ENCODE results near the gene SUCO. TPM values are rescaled to one million over a fixed set of nuclear protein-coding genes. Genes with fewer than 3 reads are reported as not detected.

Gene SUCO
- total RNA-seq, 2 donors from 2014 or later: 86.9 to 95.8 TPM

DNA sequence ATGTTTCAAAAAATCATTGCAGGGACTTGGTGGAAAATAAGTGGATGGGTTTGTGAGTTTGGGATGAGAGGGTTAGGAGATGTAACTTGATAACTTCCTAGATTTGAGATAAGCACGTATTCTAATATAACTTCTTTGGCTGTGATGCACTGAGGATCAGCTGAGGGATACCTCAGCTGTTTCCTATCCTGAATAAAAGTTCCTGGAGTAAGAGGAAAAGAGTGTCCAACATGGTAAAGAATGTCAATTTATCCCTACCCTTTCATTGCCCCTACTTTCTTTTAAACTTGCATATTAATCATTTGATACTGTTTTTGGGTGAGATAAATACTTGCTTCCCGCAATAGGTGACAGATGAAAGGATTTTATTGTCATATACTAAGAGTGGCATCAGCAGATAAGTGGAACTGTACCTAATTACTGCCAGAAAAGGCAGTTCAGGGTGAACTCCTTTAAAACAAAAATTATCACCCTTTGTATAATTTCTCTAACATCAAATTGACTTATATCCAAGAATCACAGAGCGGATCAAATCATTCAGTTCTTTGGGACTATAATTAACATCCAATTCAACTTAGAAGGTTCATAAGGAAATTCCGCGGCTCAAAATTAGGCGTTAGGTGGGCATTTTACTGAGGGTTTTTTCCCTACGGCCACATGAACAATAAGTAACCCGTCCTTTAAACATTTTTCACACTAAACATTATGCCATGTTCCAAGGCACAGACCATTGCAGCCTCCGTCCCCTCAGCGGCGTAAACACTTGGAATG lies 1.4 kb upstream of the SUCO start:
- peak overlapping the region; percentile 100 for H3K4me3 Mint-ChIP-seq
- H3K27me3 Mint-ChIP-seq: peaks cover 14% of the 10 kb centered on the region
- DNase-seq (no peak), ATAC-seq (no peak)
- no peaks in the 10 kb centered on the region for H3K9me3 ChIP-seq (ENCODE audit: control insufficient read depth, low read length, poor library complexity, severe bottlenecking)
- H3K36me3 Mint-ChIP-seq (ENCODE audit: low read depth): peaks cover 11% of the 10 kb centered on the region
- H3K4me1 Mint-ChIP-seq: peaks cover 43% of the 10 kb centered on the region
- peak overlapping the region; percentile 99 for H3K27ac Mint-ChIP-seq

DNA sequence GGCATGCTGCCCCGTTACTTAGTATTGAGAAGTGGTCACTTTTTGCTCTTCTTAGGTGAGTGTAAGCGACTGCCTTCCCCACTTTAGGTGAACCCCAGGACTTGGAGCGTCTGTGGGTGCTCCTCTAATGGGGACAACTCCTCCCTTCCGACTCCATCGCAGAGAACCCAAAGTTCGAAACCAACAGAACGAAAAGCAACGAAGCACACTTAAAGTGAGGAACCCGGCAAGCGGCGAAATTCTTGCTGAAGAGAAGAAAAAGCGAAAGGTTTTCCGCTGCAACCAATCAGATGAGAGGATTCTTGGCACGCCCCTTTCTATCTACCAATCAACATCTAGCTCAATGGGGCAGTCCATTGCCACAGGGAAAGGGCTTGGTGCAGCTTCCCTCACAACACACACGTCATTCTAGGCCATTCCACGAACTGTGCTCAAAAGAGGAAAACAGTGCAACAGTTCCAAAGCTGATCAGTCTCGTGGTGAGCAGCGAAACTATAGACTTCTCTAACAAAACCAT lies 709 bp upstream of the SUCO start:
- peak; percentile 57 to 80 (median 76) for DNase-seq
- Mint-ChIP-seq H3K27me3 (peaks cover 14% of the 10 kb centered on the region), H3K36me3 (ENCODE audit: low read depth) (peaks cover 11% of the 10 kb centered on the region), H3K4me1 (peaks cover 43% of the 10 kb centered on the region), H3K27ac (peak overlapping the region; percentile 99), H3K4me3 (peak overlapping the region; percentile 100)
- peak; percentile 75 for ATAC-seq
- no peaks in the 10 kb centered on the region for H3K9me3 ChIP-seq (ENCODE audit: control insufficient read depth, low read length, poor library complexity, severe bottlenecking)

DNA sequence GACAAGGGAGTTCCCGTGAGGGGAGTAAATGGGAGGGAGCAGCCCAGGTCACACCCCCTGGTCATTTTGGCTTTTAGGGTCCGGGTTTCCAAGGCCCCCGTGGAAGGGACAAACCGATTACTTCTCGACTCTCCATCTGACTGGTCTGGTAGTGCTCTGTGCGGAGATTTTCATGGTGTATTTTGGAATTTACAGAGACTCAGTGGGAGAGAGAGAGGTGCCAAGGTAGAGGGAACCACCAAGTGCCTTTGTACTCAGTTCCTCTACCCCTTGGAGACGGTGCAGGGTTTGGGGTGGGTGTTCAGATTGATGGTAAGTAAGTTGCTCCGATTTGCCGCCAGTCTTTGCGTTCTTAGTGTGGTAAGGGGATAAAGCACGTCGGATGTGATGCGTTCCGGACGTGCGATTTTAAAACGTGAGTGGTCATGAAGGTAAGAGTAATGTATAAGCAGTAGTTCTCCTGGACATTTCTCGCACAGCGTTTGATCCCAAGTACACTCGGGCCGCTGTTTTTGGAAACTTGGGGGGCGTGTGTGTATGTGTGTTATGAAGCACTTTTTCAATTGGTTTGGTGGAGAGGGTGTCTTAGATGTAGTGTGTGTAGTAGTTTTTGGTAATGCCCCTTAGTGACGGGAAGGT lies 682 bp downstream of the SUCO start:
- peaks cover 14% of the 10 kb centered on the region for H3K36me3 Mint-ChIP-seq (ENCODE audit: low read depth)
- H3K27ac Mint-ChIP-seq: peak overlapping the region; percentile 99
- peak; percentile 0 for ATAC-seq
- H3K4me1 Mint-ChIP-seq: peaks cover 51% of the 10 kb centered on the region
- DNase-seq: peak in 2 of 3 donors; percentile 7 to 21
- H3K4me3 Mint-ChIP-seq: peak overlapping the region; percentile 100
- H3K27me3 Mint-ChIP-seq: peaks cover 11% of the 10 kb centered on the region
- H3K9me3 ChIP-seq (ENCODE audit: control insufficient read depth, low read length, poor library complexity, severe bottlenecking): no peaks in the 10 kb centered on the region

DNA sequence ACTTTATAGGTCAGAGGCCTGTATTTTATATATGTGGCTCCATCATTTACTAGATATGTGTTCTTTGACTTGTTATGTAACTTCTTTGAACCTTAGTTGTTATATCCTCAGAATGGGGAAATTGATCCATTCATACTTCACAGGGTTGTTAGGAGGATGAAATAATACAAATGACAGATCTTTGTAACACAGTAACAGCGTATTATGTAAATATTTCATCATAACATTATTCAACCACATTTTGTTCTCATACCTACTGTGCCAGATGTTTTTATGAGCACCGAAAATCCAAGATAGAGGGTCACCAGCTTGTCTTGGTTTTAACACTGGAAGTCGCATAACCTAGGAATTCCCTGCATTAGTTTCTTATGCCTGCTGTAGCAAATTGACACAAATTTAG lies 3.3 kb downstream of the SUCO start:
- ATAC-seq (no peak), DNase-seq (no peak)
- Mint-ChIP-seq H3K27ac (peak overlapping the region; percentile 99), H3K36me3 (ENCODE audit: low read depth) (peaks cover 14% of the 10 kb centered on the region), H3K4me3 (no peak overlapping the region), H3K4me1 (peaks cover 60% of the 10 kb centered on the region), H3K27me3 (no peaks in the 10 kb centered on the region)
- H3K9me3 ChIP-seq (ENCODE audit: control insufficient read depth, low read length, poor library complexity, severe bottlenecking): no peaks in the 10 kb centered on the region

DNA sequence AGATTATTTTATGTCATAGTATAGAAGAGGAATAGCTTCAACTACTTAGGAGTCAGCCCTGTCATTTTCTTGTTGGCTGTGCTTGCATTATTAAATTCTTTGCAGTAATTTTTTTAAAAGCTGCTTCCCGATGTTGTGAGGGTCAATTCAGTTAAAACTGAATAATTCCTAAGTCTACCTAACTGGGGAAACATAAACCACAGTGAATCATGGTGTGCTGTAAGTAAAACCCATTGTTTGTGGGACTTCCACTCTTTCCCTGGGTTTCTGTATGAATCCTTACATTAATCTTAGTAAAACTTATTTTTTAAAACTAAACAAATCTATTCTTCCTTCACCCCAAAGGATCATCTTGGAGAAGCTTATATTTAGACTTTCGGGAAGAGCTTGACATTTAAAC lies 4.4 kb downstream of the SUCO start:
- no peak overlapping the region for H3K4me3 Mint-ChIP-seq
- H3K36me3 Mint-ChIP-seq (ENCODE audit: low read depth): peaks cover 14% of the 10 kb centered on the region
- H3K27ac Mint-ChIP-seq: no peak overlapping the region
- no peak for DNase-seq
- H3K9me3 ChIP-seq (ENCODE audit: control insufficient read depth, low read length, poor library complexity, severe bottlenecking): no peaks in the 10 kb centered on the region
- H3K27me3 Mint-ChIP-seq: no peaks in the 10 kb centered on the region
- peaks cover 58% of the 10 kb centered on the region for H3K4me1 Mint-ChIP-seq
- ATAC-seq: no peak

DNA sequence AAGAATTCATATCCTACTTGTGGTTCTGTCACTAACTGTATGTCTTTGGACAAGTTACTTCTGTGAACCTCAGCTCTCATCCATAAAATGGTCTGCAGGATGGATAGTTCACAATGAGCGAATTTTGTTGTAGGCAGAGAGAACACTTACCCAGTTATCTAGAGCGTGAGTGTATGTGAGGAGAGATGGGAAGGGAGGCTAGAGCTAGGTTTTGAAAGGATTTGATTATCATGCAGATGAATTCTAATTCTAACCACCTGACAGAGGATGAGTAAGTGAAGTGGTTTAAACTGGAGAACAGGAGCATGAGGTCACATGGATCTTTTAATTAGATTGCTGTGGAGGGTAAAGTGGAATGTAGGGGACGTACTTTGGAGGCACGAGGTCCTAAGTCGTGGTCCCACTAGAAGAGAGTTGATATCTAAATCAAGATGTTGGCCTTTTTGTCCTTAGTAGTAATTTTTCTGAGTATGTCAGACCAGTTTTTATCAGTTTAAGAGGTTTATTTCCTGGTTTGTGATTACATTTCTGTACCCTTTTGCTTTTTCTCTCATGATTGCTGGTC lies 5.0 kb downstream of the SUCO start:
- H3K9me3 ChIP-seq (ENCODE audit: control insufficient read depth, low read length, poor library complexity, severe bottlenecking): no peaks in the 10 kb centered on the region
- ATAC-seq: no peak
- DNase-seq: no peak
- no peak overlapping the region for H3K27ac Mint-ChIP-seq
- H3K27me3 Mint-ChIP-seq: no peaks in the 10 kb centered on the region
- H3K36me3 Mint-ChIP-seq (ENCODE audit: low read depth): peaks cover 12% of the 10 kb centered on the region
- peaks cover 62% of the 10 kb centered on the region for H3K4me1 Mint-ChIP-seq
- no peak overlapping the region for H3K4me3 Mint-ChIP-seq

DNA sequence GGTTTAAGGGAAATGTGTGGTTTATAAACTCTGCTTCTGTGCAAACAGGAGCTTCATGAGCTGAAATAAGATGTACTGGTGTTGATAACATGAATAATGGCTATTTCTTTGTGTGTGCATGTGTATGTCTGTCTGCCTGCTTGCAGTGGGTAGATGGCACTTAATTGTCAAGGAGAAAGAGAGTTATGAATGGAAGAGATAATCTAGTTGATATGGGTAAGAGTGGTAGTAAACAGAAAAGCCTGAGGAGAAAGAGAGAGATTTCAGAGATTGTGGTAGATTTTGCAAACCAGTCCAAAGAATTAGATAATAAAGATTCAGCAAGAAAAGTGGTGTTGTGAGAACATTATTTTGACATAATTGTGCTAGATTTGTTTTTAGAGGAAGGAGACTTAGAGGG lies 7.7 kb downstream of the SUCO start:
- Mint-ChIP-seq H3K27me3 (no peaks in the 10 kb centered on the region), H3K36me3 (ENCODE audit: low read depth) (peaks cover 5% of the 10 kb centered on the region), H3K4me3 (peak overlapping the region; percentile 25), H3K27ac (no peak overlapping the region), H3K4me1 (peaks cover 47% of the 10 kb centered on the region)
- ATAC-seq (no peak), DNase-seq (no peak)
- no peaks in the 10 kb centered on the region for H3K9me3 ChIP-seq (ENCODE audit: control insufficient read depth, low read length, poor library complexity, severe bottlenecking)

DNA sequence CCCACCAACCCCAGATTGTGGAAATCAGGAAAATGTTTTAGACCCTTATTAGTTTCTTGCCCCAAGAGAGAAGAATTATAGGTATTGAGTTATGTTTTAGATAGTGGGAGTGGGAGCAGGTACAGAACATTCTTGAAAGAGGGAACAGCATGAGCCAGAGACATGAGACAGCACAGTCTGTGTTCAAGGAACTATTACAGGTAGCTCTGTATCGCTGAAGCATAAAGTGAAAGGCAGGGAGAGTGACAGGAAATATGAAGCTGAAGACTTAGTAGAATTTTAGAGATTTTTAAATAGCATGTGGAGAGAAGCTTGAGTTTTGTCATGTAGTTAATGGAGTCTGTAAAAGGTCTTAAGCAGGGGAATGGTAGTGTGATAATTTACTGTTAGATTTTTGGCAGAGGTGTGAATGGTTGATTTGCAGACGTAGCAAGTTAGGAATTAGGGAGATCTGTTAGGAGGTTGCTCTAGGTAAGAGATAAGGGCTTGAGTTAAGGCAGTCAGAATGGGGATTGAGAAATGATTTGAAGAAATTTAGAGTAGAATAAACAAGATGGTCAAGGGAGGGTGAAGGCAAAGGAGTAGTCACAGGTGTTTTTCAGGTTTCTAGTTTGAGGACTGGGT lies 11.6 kb downstream of the SUCO start:
- peaks cover 51% of the 10 kb centered on the region for H3K4me1 Mint-ChIP-seq
- H3K9me3 ChIP-seq (ENCODE audit: control insufficient read depth, low read length, poor library complexity, severe bottlenecking): no peaks in the 10 kb centered on the region
- H3K27me3 Mint-ChIP-seq: no peaks in the 10 kb centered on the region
- ATAC-seq (peak; percentile 35), DNase-seq (no peak)
- H3K27ac Mint-ChIP-seq: no peak overlapping the region
- no peak overlapping the region for H3K4me3 Mint-ChIP-seq
- H3K36me3 Mint-ChIP-seq (ENCODE audit: low read depth): peaks cover 4% of the 10 kb centered on the region

DNA sequence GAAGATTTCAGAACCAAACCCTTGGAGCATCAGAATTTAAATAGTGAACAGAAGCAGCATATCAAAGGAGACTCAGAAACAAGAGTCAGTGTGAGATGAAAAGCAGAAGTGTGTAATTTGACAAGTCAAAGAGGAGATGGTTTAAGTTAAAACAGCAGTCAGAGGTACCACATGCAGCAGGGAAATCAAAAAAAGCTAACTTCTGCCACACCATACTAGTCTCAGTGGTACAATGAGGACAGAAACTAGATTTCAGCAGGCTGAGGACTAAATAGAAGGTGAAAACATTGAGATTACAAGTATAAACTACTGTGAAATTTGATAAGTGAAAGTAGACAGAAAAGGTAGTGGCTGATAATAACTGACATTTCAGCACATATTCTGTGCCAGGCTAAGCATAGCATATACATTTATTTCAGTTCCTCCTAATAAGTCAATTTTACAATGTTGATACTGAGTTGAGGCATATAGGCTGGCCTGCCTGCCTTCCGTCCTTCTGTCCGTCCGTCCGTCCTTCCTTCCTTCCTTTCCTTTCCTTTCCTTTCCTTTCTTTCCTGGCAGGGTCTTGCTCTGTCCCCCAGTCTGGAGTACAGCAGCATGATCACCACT lies 12.6 kb downstream of the SUCO start:
- Mint-ChIP-seq H3K4me1 (peaks cover 53% of the 10 kb centered on the region), H3K27ac (no peak overlapping the region), H3K36me3 (ENCODE audit: low read depth) (peaks cover 4% of the 10 kb centered on the region), H3K4me3 (no peak overlapping the region), H3K27me3 (no peaks in the 10 kb centered on the region)
- peak; percentile 30 for ATAC-seq
- no peak for DNase-seq
- H3K9me3 ChIP-seq (ENCODE audit: control insufficient read depth, low read length, poor library complexity, severe bottlenecking): no peaks in the 10 kb centered on the region

DNA sequence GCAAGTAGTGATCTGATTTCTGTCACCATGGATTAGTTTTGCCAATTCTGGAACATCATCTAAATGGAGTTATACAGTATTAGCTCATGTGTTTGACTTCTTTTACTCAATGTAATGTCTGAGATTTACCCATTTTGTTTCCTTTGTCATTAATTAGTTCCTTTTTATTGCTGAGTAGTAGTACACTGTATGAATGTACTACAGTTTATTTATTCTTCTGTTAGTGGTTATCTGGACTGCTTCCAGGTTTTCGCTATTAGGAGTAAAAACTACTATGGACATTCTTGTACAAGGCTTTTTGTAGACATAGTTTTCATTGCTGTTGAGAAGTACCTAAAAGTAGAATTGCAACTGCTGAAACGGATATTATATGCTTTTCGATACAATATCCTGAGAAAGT lies 14.1 kb downstream of the SUCO start:
- no peak overlapping the region for H3K27ac Mint-ChIP-seq
- peaks cover 4% of the 10 kb centered on the region for H3K36me3 Mint-ChIP-seq (ENCODE audit: low read depth)
- no peak overlapping the region for H3K4me3 Mint-ChIP-seq
- H3K4me1 Mint-ChIP-seq: peaks cover 45% of the 10 kb centered on the region
- no peak for DNase-seq
- H3K27me3 Mint-ChIP-seq: no peaks in the 10 kb centered on the region
- ATAC-seq: no peak
- no peaks in the 10 kb centered on the region for H3K9me3 ChIP-seq (ENCODE audit: control insufficient read depth, low read length, poor library complexity, severe bottlenecking)

DNA sequence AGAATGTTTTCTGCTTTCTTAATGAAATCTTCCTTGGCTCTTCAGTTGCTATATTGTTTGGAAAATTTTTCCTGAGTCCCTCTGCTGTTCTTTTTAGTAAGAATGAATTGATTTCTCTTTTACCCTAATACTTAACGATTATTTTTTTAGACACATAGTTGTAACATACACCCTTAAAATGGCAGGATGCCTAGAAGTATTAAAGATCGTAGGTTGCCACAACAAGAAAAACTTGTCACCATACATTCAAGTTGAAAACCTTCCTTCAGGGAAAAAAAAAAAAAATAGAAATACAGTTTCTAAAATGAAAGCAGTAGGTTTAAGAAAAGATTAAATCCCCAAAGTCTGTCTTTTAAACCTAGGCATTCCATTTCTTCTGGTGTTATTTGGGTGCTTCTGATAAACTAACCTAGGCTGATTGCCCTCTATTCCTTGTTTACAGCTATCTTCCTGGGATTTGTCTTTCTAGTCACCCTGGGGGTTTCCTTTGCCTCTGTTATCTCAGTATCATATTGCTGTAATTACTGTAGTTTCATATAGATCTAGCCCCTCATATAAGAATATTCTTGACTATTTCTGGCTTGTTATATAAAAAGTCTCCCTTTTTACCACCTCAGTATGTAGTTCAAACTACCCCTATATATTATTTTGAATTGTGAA lies 16.8 kb downstream of the SUCO start:
- no peak overlapping the region for H3K27ac Mint-ChIP-seq
- H3K4me1 Mint-ChIP-seq: peaks cover 32% of the 10 kb centered on the region
- H3K36me3 Mint-ChIP-seq (ENCODE audit: low read depth): peaks cover 4% of the 10 kb centered on the region

DNA sequence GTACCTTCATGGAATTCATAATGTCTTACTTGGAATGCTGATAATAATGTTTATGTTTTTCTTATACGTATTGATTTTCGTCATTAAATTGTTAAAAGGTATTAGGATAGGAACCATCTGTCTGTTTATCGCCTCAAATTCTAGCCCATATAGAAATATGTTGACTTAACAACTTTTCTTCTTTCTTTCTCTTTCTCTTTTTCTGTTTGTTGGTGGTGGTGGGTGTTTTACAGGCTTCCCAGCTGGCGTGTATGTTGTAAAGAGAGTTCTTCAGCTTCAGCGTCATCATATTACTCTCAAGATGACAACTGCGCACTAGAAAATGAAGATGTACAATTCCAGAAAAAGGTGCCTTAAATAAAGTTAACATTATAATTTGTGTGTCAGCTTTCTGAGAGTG lies 18.3 kb downstream of the SUCO start:
- ATAC-seq: no peak
- Mint-ChIP-seq H3K4me3 (no peak overlapping the region), H3K27me3 (no peaks in the 10 kb centered on the region), H3K27ac (peak overlapping the region; percentile 9), H3K4me1 (peaks cover 39% of the 10 kb centered on the region), H3K36me3 (ENCODE audit: low read depth) (peaks cover 9% of the 10 kb centered on the region)
- H3K9me3 ChIP-seq (ENCODE audit: control insufficient read depth, low read length, poor library complexity, severe bottlenecking): no peaks in the 10 kb centered on the region
- no peak for DNase-seq

More for the DNA sequence above, 16.8 kb downstream of the SUCO start:
- DNase-seq (no peak), ATAC-seq (no peak)
- Mint-ChIP-seq H3K27me3 (no peaks in the 10 kb centered on the region), H3K4me3 (peak overlapping the region; percentile 67)
- no peaks in the 10 kb centered on the region for H3K9me3 ChIP-seq (ENCODE audit: control insufficient read depth, low read length, poor library complexity, severe bottlenecking)

All from T-helper 17 cell (primary cell).